WTC11 (cell line): ENCODE data around the gene SMURF1. TPM values are rescaled to one million over a fixed set of nuclear protein-coding genes. Genes with fewer than 3 reads are reported as not detected.
A peak's percentile ranks its signal among the peaks of the same experiment; 100 is the strongest.

Experiments
- ATAC-seq: fragments of 200-7000 bp; cut with Tn5 transposase; 2 replicates; pipeline ENCODE4 v1.10.0; 2021; ENCODE audit warnings: mild to moderate bottlenecking, moderate library complexity
- CTCF ChIA-PET: fragments of 300-600 bp; sonication (Branson Sonifier 250); formaldehyde crosslinking; loops from one replicate; lab custom pipeline; 2021; ENCODE audit warnings: antibody characterized with exemption; lab: Charles Lee
- POLR2A ChIA-PET: fragments of 350-600 bp; sonication (Branson Sonifier 250); formaldehyde crosslinking; loops from one replicate; lab custom pipeline; 2021; ENCODE audit warnings: antibody characterized with exemption; lab: Charles Lee
- DNase-seq: peaks from one replicate; pipeline ENCODE4 v3.0.0; 2021; ENCODE audit warnings: low spot score
- H3K27ac Mint-ChIP-seq: 2 replicates; pipeline ENCODE4 v1.8.0; 2021; ENCODE audit warnings: mixed read lengths
- H3K27me3 Mint-ChIP-seq: 2 replicates; pipeline ENCODE4 v1.8.0; 2021; ENCODE audit warnings: low read depth, mild to moderate bottlenecking, moderate library complexity, mixed read lengths
- H3K36me3 Mint-ChIP-seq: 2 replicates; pipeline ENCODE4 v1.8.0; 2021; ENCODE audit warnings: mixed read lengths
- H3K4me1 Mint-ChIP-seq: 2 replicates; pipeline ENCODE4 v1.8.0; 2022; ENCODE audit warnings: mixed read lengths
- H3K4me3 Mint-ChIP-seq: 2 replicates; pipeline ENCODE4 v1.8.0; 2021; ENCODE audit warnings: mild to moderate bottlenecking, moderate library complexity, mixed read lengths
- H3K9me3 Mint-ChIP-seq: 2 replicates; pipeline ENCODE4 v1.8.0; 2021; ENCODE audit warnings: mixed read lengths
- ARID4B ChIP-seq: sonication (generic); formaldehyde crosslinking; IDR thresholded peaks from 2 replicates; pipeline ENCODE4 v1.8.0; 2023; ENCODE audit warnings: missing genetic modification reagents, mild to moderate bottlenecking, borderline replicate concordance
- CBFB ChIP-seq: sonication (generic); formaldehyde crosslinking; IDR thresholded peaks from 2 replicates; pipeline ENCODE4 v1.8.1; 2022; ENCODE audit warnings: mild to moderate bottlenecking, low read depth, missing genetic modification reagents
- FOXP1 ChIP-seq: sonication (generic); formaldehyde crosslinking; IDR thresholded peaks from 2 replicates; pipeline ENCODE4 v1.8.0; 2022; ENCODE audit warnings: missing genetic modification reagents, mild to moderate bottlenecking, moderate library complexity, borderline replicate concordance
- GABPB1 ChIP-seq: sonication (generic); formaldehyde crosslinking; IDR thresholded peaks from 2 replicates; pipeline ENCODE4 v1.8.1; 2023; ENCODE audit warnings: mild to moderate bottlenecking, missing genetic modification reagents
- MXD4 ChIP-seq: fragments of 250-450 bp; sonication (Bioruptor Pico); IDR thresholded peaks from 2 replicates; pipeline ENCODE4 v1.8.0; 2021; ENCODE audit warnings: mild to moderate bottlenecking, moderate library complexity, borderline replicate concordance
- NFYB ChIP-seq: sonication (generic); formaldehyde crosslinking; conservative IDR thresholded peaks from 2 replicates; pipeline ENCODE4 v1.8.0; 2022; ENCODE audit warnings: low read depth, missing genetic modification reagents
- NR1H2 ChIP-seq: sonication (generic); formaldehyde crosslinking; IDR thresholded peaks from 2 replicates; pipeline ENCODE4 v1.9.0; 2021; ENCODE audit warnings: mild to moderate bottlenecking, moderate library complexity, missing genetic modification reagents
- OVOL2 ChIP-seq: fragments of 250-450 bp; sonication (Bioruptor Pico); IDR thresholded peaks from 2 replicates; pipeline ENCODE4 v1.9.0; 2021; ENCODE audit warnings: mild to moderate bottlenecking, borderline replicate concordance
- SOX15 ChIP-seq: fragments of 250-450 bp; sonication (Bioruptor Pico); IDR thresholded peaks from 2 replicates; pipeline ENCODE4 v1.9.0; 2021; ENCODE audit warnings: mild to moderate bottlenecking
- TP53 ChIP-seq: sonication (generic); formaldehyde crosslinking; IDR thresholded peaks from 2 replicates; pipeline ENCODE4 v1.8.1; 2023; ENCODE audit warnings: mild to moderate bottlenecking, missing genetic modification reagents
- ZNF232 ChIP-seq: sonication (generic); formaldehyde crosslinking; IDR thresholded peaks from 2 replicates; pipeline ENCODE4 v1.8.0; 2022; ENCODE audit warnings: mild to moderate bottlenecking, missing genetic modification reagents
- ZNF416 ChIP-seq: fragments of 250-450 bp; sonication (Bioruptor Pico); IDR thresholded peaks from 2 replicates; pipeline ENCODE4 v1.9.0; 2021; ENCODE audit warnings: mild to moderate bottlenecking, inconsistent platforms
- ZNF425 ChIP-seq: fragments of 250-450 bp; sonication (Bioruptor Pico); conservative IDR thresholded peaks from 2 replicates; pipeline ENCODE4 v1.9.0; 2021; ENCODE audit warnings: mild to moderate bottlenecking
- ZSCAN18 ChIP-seq: fragments of 250-450 bp; sonication (Bioruptor Pico); IDR thresholded peaks from 2 replicates; pipeline ENCODE4 v2.1.2; 2022; ENCODE audit warnings: mild to moderate bottlenecking, moderate library complexity
- total RNA-seq: library from RNA; stranded (reverse); gene quantifications from 3 replicates; pipeline ENCODE4 v1.2.3, GENCODE V29; 2021
- TF ChIP-seq, protein P1 (sequence below): sonication (generic); formaldehyde crosslinking; IDR thresholded peaks from 2 replicates; pipeline ENCODE4 v1.8.1; 2022; ENCODE audit warnings: mild to moderate bottlenecking, missing genetic modification reagents, moderate library complexity, borderline replicate concordance
- TF ChIP-seq, protein P2 (sequence below): sonication (generic); formaldehyde crosslinking; IDR thresholded peaks from 2 replicates; pipeline ENCODE4 v1.8.0; 2022; ENCODE audit warnings: mild to moderate bottlenecking, missing genetic modification reagents
- TF ChIP-seq, protein P3 (sequence below): sonication (generic); formaldehyde crosslinking; IDR thresholded peaks from 2 replicates; pipeline ENCODE4 v1.8.1; 2022; ENCODE audit warnings: missing genetic modification reagents, borderline replicate concordance

The SMURF1 gene
- total RNA-seq, 1 experiment from 2014 or later = 23.2 TPM

GRCh38 chr7:99035723-99036545 lies 108.0 kb downstream of the SMURF1 start:
- ATAC-seq = no peak
- Mint-ChIP-seq H3K36me3 (peaks cover 77% of the 10 kb centered on the region), H3K27me3 (no peaks in the 10 kb centered on the region), H3K4me1 (0 out of 2 replicates have a peak, but pooled peaks cover 3% of the 10 kb centered on the region), H3K27ac (no peak overlapping the region; the same call in none of the 2 replicates), H3K9me3 (no peaks in the 10 kb centered on the region), H3K4me3 (no peak overlapping the region)
- no peak for DNase-seq
- ChIA-PET POLR2A (interaction anchor here (1.2 kb wide), 1 partner anchor 149 kb away, joined by 3 read pairs; no protein-coding TSS in a partner anchor), CTCF (interaction anchor here (0.6 to 2.1 kb wide), 23 partner anchors 8 to 509 kb away, joined by 3 to 14 read pairs (median 5); partner anchors contain the start of gene ARPC1A)
- TF ChIP-seq ZNF416 (CRISPR knock-in tag) (no peak), TP53 (CRISPR knock-in tag) (no peak), ARID4B (CRISPR knock-in tag) (no peak), GABPB1 (no peak), NR1H2 (no peak)
- TF ChIP-seq, protein P1, sequence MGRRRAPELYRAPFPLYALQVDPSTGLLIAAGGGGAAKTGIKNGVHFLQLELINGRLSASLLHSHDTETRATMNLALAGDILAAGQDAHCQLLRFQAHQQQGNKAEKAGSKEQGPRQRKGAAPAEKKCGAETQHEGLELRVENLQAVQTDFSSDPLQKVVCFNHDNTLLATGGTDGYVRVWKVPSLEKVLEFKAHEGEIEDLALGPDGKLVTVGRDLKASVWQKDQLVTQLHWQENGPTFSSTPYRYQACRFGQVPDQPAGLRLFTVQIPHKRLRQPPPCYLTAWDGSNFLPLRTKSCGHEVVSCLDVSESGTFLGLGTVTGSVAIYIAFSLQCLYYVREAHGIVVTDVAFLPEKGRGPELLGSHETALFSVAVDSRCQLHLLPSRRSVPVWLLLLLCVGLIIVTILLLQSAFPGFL (CRISPR knock-in tag) = no peak

- ChIA-PET CTCF (interaction anchor here (2.1 kb wide), 1 partner anchor 291 kb away, joined by 11 read pairs; the partner anchor contains the start of gene ARPC1A), POLR2A (no interaction called here)
- no peak for ATAC-seq
- H3K27me3 Mint-ChIP-seq = no peaks in the 10 kb centered on the region
- H3K9me3 Mint-ChIP-seq = no peaks in the 10 kb centered on the region
- no peak overlapping the region for H3K4me3 Mint-ChIP-seq
- H3K4me1 Mint-ChIP-seq = no peaks in the 10 kb centered on the region
- peak overlapping the region; percentile 9; the same call in 1 of the 2 replicates for H3K27ac Mint-ChIP-seq
- no peak for DNase-seq
- H3K36me3 Mint-ChIP-seq = peaks cover 78% of the 10 kb centered on the region
- TF ChIP-seq FOXP1 (no peak), MXD4 (CRISPR knock-in tag) (no peak), ZNF425 (CRISPR knock-in tag) (no peak), CBFB (CRISPR knock-in tag) (no peak), OVOL2 (CRISPR knock-in tag) (no peak), SOX15 (CRISPR knock-in tag) (no peak), ZNF416 (CRISPR knock-in tag) (no peak), ZNF232 (no peak), NFYB (CRISPR knock-in tag) (no peak), ZSCAN18 (CRISPR knock-in tag) (no peak)
- TF ChIP-seq, protein P2, sequence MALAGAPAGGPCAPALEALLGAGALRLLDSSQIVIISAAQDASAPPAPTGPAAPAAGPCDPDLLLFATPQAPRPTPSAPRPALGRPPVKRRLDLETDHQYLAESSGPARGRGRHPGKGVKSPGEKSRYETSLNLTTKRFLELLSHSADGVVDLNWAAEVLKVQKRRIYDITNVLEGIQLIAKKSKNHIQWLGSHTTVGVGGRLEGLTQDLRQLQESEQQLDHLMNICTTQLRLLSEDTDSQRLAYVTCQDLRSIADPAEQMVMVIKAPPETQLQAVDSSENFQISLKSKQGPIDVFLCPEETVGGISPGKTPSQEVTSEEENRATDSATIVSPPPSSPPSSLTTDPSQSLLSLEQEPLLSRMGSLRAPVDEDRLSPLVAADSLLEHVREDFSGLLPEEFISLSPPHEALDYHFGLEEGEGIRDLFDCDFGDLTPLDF = no peak
- TF ChIP-seq, protein P3, sequence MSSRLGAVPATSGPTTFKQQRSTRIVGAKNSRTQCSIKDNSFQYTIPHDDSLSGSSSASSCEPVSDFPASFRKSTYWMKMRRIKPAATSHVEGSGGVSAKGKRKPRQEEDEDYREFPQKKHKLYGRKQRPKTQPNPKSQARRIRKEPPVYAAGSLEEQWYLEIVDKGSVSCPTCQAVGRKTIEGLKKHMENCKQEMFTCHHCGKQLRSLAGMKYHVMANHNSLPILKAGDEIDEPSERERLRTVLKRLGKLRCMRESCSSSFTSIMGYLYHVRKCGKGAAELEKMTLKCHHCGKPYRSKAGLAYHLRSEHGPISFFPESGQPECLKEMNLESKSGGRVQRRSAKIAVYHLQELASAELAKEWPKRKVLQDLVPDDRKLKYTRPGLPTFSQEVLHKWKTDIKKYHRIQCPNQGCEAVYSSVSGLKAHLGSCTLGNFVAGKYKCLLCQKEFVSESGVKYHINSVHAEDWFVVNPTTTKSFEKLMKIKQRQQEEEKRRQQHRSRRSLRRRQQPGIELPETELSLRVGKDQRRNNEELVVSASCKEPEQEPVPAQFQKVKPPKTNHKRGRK (CRISPR knock-in tag) = no peak
- TF ChIP-seq, protein P1 (CRISPR knock-in tag) = no peak
These were observed 108.8 kb downstream of the SMURF1 start for GRCh38 chr7:99034932-99035722.
